NOMO-1 (cell line): ENCODE results near the gene DRAP1.

Source experiments
- DNase-seq, 2 experiments: peaks; one replicate each; lab custom pipeline; 2025; ENCODE audit not compliant: unreplicated experiment in 2 of 2; lab: John Stamatoyannopoulos, UW

The DRAP1 gene

DNA sequence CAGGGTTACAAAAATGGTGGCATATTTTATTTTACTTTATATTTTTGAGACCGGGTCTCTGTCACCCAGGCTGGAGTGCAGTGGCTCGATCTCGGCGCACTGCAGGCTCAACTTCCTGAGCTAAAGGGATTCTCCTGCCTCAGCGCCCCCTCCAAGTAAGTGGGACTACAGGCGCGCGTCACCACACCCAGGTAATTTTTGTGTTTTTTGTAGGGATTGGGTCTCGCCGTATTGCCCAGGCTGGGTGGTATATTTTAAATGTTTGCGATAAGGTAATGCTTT lies 18.4 kb upstream of the DRAP1 start:
- DNase-seq, result no peak

DNA sequence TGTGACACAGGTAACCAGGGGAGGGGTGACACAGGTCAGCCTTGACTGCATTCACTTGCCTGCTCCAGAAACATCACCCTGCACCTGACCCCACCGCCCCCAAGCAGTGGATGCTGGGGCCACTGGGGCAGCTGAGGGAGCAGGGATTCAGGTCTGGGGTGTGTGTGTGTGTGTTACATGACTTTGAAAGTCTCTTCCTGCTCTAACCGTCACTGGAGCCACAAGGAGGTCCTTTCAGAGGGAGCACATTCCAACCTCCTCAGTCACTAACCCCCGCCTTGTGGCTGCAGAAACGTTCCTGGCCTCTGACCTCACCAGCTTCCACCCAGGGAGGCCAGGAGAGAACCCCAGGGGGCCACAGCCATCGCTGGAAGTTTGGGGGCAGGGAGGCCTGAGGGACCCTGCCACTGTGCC lies 16.2 kb upstream of the DRAP1 start:
- no peak for DNase-seq

DNA sequence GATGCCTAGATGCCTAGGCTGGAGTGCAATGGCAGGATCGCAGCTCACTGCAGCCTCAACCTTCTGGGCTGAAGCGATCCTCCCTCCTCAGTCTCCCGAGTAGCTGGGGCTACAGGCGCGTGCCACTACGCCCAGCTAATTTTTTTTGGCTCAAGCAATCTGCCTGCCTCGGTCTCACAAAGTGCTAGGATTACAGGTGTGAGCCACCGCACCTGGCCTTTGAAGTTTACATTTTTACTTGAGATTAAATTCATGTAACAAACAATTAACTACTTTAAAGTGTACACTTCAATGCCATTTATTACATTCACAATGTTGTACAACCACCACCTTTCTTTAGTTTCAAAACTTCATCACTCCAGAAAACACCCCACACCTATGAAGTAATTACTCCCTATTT lies 15.5 kb upstream of the DRAP1 start:
- no peak for DNase-seq

DNA sequence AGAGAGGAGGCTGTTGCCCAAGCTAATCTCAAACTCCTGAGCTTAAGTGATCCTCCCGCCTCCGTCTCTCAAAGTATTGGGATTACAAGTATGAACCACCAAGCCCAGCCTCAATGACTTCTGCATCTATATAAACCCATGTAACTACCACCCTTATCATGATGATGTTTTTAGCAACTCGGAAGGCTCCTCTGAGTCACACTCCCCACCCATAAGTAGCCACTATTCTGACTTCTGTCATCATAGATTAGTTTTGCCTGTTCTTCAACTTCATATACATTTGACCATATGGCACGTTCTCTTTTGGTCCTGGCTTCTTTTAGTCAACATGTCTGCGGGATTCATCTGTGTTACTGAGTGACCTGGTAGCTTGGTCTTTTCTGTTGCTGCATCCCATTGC lies 12.6 kb upstream of the DRAP1 start:
- no peak for DNase-seq

DNA sequence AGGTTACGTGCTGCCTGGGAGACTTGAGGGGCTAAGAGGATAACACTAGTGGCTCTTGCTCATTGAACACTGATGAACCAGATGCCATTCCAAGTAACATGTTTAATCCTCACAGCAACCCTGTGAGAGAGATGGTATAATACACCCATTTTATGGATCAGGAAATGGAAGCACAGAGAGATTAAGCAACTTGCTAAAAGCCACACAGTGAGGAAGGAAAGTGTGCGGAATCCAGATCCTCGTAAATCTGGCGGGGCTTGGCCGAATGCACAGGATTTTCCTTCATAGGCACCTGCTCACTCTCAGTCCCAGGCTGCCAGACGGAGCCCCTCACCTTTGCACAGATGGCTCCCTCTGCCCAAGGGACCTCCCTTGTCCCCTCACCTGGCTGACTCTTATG lies 11.3 kb upstream of the DRAP1 start:
- no peak for DNase-seq

DNA sequence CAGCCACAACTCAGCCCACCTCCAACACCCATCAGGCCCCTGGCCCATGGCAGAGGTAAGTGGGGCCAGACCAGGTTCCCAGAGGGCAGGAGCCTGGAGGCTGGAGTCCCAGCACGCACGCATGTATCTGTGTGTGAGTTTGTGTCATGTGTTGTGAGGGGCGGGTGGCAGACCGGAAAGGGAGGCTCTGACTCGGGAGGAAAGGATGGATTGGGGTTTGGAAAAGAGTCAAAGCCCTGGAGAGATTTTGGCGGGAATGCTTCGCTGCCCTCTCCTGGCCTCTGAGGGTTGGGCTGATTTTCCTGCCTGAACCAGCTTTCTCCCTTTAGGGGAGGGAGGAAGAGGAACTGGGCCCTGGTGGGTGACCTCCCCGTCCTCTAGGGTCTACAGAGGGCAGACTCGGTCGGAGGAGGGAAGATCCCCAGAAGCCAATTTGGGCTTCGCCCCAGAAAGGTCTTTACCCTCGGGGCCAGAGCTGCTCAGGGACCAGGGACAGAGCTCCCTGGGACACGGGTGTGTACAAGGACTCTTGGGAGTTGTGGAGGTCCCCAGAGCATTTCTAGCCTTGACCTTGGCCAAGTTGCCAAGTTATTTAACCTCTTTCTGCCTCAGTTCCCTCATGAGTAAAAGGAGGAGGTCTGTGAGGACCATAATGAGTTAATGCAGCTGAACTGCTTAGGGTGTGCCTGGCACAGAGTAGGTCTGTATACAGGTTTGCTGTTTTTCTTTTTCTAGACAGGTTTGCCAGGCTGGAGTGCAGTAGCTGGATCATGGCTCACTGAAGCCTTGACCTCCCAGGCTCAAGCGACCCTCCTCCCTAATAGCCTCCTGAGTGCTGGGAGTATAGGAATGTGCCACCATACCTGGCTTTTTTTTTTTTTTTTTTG lies 7.3 kb upstream of the DRAP1 start:
- DNase-seq, result no peak

DNA sequence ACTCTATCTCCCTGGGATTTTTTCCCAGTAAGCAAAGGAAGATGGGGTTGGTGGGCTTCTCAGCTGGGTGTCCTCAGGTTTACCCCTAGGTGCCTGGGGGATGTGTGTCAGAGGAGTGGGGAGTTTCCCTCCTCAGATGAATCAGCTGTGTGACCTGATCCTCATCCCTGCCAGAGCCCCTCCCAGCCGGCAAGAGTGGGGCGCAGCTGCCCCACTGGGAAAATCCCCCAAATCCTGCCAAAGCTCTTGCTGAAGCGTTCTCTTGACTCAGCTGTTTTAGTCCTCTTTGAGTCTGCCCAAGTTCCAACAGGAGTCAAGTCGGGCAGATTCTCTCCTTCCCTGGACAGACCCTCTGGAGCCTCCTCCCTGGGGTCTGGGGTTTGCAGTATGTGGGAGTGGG lies 6.4 kb upstream of the DRAP1 start:
- no peak for DNase-seq

DNA sequence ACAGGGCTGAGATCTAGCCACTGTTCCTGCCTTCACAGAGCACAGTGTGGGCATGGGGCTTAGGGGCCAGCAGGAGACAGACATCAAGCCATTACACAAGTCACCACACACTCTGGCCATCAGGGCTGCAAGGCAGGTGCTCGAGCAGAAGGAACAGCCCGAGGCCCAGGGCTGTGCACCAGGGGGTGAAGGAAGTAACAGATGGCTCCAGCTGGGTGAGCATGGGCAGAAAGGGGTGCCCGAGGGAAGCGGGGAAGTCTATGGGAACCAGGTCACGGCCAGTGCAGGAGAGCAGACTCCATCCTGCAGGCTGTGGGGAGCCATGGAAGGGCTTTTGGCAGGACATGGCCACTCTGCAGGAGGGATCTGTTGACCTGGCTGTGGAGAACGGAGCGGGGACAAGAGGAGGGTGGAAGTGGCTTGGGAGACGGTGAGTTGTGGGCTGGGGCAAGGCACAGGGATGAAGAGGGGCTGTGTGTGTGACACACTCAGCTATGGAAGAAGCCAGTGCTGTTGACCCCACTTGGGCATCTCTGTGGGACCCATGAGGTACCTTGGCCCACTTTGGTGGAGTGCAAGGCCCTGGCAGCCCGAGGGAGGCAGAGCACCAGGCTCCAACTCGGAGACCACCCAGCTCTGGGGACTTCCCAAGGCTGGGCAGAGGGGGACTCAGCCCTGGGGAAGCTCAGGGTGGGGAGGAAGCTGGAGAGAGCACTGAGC lies 4.0 kb upstream of the DRAP1 start:
- DNase-seq, result no peak

DNA sequence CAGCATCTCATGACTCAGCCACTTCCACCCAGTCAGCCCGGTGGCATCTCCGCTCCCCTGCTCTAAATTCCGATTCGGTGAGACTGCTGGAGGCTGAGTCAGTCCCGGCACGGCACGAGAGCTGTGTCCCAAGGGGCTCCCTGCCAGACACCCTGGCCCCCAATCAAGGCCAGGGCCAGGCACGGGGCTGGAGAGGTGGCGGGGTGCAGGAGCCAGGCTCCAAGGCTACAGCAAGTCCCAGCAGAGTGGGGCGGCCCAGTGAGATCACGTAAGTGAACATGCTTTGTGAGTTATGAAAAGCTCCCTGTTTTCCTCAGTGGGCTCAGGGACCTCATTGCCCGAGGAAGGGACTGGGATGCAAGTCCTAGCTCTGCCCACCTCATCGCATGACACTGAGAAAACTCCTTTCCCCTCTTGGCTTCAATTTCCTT lies 3.4 kb upstream of the DRAP1 start:
- DNase-seq, result no peak

DNA sequence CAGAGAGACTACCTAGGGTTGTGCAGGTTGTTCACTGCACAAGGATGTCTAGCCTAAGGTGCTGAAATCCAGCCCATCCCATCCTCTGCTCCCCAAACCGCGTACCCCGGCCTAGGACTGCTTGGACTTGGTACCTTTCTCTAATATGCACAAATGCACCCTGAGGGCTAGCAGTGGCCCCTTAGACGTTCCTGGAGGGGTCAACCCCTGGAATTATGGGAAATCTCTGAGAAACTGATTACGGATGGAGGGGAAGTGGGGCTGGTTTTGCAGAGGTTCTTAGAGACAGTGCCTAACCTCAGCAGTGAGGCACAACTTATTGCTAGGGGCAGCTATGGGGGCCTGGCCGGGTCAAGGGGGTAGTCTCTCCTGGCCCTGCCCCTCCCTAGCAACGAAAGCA lies 2.8 kb upstream of the DRAP1 start:
- no peak for DNase-seq

DNA sequence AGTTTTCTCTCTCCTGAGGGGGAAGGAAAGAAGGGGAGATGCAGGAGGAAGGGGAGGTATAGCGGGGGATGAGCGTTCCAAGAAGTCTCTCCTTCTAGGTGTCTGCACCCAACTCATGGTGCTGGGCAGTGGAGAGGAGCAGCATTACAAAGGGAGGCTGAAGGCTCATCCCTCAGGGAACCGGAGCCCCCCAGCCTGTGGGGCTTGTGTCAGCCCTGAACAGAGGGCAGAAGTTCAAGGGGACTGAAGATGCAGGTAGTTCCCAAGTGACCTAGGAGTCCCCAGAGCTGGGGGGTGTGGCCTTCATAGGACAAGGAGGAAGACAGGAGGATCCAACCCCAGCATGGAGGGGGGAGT lies 2.2 kb upstream of the DRAP1 start:
- DNase-seq, result no peak

DNA sequence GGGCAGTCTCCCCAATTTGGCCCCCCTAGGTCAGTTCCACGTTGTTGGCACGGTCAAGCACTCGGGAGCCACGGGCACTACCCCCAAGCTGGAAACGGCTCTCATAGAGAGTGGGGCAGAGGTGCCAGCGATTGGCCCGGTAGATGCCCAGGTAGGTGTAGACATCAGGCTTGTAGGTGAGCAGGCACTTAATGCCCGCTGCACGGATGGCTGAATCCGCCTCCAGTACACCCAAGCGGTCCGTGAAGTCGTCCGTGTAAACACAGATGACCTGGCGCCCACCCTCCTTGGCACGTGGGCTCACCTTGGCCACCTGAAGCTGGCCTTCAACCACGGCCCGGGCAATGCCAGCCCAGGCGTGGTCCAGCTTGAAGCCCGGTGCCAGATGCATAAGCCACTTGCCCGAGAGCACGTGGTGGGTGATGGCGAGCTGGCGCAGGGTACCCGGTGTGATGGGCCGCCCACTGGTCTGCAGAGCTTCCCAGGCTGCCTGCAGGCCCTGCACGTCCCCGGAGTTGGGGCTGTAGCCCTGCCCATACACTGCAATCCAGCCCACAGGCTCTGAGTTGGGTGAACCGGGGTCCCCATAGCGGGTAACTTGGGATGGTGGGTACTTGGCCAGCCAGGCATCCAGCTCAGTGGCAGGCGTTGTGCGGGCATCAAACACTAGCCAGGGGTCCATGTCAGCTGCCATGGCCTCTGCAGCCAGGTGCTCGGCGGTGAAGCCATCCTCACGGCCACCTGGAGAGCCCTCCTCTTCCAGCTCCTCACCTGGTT lies 1.6 kb upstream of the DRAP1 start:
- DNase-seq, result no peak

DNA sequence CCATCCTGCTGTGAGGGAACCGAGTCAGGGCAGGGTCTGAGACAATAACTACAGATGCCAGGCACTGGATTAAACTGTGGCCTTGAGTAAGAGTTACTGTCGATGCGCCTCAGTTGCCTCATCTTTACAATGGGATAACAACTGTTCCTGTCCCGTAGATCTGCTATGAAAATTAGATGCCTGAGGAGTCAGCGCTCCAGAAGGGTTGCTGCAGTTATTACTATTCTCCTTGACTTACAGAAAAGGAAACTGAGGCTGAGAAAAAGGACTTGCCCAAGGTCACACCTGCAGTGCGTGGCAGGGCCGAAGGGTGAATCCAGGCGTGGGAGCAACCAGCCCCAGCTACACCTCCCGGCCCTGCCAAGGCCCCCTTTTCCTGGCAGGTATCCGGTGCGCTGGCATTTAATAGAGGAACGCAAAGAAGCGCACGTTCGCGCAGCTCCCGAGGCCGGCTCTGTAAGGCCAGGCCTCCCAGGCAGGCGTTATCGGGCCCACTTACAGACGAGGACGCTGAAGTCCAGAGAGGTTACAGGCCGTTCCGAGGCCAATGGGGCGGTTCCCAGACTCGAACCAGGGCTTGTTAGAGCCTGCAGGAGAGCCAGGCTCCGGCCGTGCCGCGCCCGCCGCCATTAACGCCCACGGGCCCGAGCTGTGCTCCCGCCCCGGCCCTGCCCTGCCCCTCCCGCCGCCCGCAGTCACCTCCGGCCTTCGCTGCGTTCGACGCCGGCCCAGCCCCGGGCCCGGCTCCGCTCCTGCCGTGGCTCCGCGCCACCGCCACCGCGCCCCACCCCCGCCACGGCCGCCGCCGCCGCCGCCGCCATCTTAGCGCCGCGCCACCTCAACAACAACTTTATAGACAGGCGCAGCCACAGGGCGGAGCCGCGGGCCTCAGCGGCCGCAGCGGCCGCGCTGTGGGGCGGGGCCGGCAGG lies 750 bp upstream of the DRAP1 start, which contains the start of gene C11orf68:
Gene C11orf68 (minus strand): TSS at position 852 of the 930 bp plus-strand sequence. CDS start 31 bp downstream, at position 821.
- DNase-seq, result no peak

DNA sequence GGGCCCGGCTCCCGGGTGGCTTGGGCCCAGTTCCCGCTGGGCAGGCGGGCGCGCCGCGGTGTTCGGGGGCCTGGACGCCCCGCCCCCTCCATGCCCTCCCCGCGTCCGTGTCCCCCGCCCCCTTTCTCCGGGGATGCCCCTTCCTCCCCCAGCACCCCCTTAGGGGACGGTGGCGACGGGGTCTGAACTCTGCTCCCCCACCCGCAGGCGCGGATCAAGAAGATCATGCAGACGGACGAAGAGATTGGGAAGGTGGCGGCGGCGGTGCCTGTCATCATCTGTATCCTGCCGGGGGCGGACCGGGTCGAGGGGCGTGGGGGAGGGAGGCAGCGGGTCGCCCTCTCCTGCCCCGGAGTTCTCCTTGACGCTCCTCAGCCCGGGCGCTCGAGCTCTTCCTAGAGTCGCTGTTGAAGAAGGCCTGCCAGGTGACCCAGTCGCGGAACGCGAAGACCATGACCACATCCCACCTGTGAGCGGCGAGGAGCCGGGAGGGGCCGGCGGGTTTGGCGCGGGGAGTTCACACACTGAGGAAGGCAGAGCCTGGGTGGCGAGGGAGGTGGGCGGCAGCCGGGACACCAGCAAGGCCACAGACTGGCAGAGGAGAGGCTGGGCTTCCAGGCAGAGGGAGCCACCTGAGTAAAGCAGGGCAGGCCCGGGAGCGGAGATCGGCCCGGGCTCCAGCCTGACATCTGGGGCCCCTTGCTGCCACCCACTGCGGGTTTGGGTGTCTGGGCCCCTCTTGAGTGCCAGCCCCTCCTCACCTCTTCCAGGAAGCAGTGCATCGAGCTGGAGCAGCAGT lies 546 bp downstream of the DRAP1 start:
- peak in 1 of 2 experiments; percentile 46 for DNase-seq

DNA sequence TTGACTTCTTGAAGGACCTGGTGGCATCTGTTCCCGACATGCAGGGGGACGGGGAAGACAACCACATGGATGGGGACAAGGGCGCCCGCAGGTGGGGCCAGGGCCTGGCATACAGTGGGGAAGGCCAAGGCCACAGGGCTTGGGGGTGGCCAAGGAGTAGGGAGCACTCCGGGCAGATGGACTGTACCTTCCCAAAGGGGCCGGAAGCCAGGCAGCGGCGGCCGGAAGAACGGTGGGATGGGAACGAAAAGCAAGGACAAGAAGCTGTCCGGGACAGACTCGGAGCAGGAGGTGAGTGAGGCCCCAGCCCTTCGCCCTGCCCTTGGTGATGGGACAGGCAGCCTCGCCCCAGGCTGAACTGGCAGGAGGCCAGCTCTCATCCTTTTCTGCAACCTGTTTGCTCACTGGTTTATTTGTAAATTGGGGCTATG lies 1.2 kb downstream of the DRAP1 start:
- no peak for DNase-seq

DNA sequence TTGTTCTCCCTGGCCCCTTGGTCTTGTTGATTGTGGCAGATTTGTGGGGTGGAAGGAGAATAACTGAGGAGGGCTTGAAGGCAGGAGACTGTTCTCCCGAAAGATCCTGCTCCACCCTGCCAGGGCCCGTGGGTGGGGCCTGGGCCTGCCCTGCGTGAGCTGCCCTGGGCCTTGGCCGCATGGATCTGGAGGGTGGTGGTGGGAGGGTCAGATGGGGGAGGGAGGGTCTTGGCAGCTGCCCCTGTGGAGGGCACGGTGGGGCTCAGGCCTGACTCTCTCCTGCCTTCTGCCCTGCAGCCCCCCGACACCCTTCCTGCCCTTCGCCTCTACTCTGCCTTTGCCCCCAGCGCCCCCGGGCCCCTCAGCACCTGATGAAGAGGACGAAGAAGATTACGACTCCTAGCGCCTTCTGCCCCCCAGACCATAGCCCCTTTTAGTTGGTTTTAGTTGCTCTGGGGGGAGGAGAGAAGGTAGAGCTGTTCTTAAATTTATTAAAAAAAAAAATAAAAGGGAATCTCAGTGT lies 1.9 kb downstream of the DRAP1 start:
- no peak for DNase-seq

DNA sequence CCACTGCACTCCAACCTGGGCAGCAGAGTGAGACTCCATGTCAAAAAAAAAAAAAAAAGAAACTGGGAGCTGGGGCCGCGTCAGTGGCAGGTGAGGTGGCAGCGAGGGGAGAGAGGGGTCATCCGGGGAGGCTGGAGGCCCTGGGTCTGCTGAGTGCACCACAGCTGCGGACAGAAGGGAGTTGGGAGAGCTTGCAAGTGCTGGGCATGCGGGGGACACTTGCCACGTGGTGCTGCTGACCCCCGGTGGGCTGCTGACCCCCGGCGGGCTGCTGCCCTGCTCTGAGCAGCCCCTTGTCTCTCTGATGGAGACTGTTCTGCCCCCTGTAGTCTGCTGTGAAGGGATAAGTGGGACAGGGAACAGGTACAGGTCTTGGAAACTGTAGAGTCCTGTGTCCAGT lies 2.6 kb downstream of the DRAP1 start:
- DNase-seq, result no peak

DNA sequence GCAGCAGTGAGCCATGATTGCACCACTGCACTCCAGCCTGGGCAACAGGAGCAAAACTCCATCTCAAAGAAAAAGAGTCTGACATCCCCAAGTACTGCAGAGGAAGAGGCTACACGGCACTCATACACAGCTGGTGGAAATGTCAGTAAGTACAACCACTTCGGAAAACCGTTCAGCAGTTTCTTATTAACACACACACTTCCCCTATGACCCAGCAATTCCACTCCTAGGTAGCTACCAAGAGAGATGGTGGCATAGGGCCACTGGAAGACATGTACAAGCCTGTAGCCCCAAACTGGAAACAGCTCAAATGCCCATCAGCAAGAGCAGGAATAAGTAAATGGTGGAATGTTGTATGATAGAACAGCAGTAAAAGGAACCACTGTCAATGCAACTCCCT lies 3.3 kb downstream of the DRAP1 start:
- no peak for DNase-seq

DNA sequence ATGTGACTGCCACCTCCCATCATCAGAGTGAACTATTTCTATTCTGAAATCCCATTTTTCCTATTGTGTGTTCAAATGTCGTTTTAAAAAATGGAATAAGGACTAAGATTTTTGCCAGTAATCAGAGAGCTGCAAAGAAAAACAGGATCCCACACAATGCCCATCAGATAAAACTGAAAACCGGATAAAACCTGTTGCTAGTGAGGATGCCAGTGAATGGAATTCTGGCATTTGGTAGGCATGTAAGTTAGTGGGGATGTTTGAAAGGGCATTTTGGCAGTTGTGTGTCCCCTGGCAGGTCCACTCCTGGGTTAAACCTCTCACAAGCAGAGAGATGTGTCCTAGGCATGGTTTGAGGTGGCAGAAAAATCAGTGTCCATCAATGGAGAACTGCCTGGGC lies 6.2 kb downstream of the DRAP1 start:
- no peak for DNase-seq
